GM18873 (cell line): ENCODE results near the gene GLI3.

ENCODE experiments used
- ATAC-seq: cut with Tn5 transposase; IDR thresholded peaks from one replicate; pipeline ENCODE4 v1.9.1; 2021; ENCODE audit warnings: mild to moderate bottlenecking, moderate library complexity, moderate number of reproducible peaks; ENCODE audit not compliant: unreplicated experiment, low FRiP score

Gene GLI3

DNA sequence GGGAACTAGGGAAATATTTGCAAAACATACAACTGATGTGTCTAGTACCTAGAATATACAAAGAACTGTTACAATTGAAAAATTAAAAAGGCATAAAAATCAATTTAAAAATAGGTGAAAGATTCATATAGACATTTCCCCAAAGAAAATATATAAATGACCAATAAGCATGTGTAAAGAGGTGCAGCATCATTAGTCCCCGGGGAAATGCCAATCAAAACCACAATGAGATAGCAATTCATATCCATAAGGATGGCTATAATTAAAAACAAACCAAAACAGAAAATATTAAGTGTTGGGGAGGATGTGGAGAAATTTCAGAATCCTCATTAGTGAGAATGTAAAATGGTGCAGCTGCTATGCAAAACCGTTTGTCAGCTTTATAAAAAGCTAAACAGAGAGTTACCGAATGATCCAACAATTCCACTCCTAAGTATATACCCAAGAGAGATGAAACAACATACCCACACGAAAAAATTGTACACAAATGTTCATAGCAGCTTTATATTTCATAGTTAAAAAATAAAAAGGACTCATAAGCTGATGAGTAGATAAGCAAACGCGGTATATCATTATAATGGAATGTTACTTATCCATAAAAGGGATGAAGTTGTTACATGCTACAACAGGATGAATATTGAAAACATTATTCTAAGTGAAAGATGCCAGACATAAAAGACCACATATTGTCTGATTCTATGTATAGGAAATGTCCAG is 324.0 kb downstream of the GLI3 start:
- ATAC-seq = no peak

DNA sequence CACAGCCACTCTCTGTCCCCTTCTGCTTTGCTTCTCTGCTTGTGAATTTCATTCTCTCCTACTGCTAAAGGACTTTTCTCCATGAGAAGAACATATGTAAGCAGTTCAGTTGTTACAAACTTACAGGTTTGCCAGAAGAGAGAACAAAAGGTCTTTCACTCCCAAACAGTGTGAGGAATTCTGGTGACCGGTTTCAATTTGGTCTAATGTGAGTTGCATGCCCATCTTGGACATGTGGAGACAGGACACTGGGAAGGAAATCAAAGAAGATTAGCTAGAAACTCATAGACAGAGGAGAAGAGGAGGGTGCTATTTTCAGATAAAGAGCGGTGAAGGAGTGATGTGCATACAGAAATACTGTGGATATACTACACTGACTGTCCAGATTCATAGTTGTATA is 324.6 kb downstream of the GLI3 start:
- ATAC-seq = no peak

- no peak for ATAC-seq
Measured at GRCh38 chr7:41911792-41912191, 325.2 kb downstream of the GLI3 start.
